Embryonic facial prominence (tissue), 1 donor: ENCODE measurements around the gene OR10A6.

ENCODE experiments used
- DNase-seq: peaks from one replicate; pipeline ENCODE4 v3.0.0-alpha.2; 2016; ENCODE audit errors: extremely low spot score

Gene OR10A6

DNA sequence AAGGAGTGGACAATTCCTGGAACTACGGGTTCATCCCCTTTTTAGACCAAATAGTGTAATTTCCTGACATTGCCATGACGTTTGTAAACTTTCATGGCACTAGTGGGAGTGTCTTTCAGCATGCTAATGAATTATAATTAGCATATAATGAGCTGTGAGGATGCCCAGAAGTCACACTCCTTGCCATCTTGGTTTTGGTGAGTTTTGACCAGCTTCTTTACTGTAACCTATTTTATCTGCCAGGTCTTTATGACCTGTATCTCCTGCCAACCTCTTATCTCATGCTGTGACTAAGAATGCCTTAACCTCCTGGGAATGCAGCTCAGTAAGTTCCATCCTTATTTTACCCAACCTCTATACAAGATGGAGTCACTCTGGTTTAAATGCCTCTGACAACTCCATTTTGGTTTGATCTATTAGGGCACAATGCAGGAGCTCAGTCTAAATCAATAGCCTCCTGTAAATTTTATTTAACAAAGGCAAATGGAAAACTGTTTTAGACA is 20.7 kb downstream of the OR10A6 start:
- DNase-seq = no peak

DNA sequence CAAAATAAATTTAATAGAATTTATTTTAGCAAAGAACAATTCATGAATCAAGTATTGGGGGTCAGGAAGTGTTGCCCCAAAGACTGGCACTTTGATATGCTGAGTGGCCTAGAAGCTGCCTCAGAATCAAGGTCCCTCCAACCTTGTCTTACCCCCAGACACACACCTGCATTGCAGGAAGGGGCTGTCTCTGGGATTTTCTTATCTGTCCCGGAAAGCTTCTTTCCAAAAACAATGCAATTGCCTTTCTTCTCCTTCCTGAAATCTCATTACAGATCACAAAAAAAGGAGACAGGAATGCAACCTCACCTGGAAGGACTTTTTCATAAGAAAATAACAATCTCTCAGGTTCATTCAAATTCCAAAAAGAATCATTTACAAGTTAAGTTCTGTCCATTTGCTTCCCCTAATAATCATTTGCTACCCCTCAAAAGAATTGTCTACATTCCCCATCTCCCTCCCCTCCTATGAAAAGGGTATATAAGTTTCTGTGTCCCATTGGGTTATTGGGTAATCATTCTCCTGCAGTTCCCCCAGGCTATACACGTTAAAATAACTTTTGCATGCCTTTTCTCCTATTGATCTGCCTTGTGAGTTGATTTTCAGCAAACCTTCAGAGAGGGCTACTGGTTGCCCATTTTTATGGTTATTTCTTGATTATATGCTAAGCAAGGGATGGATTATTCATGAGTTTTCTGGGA is 21.3 kb downstream of the OR10A6 start:
- no peak for DNase-seq

DNA sequence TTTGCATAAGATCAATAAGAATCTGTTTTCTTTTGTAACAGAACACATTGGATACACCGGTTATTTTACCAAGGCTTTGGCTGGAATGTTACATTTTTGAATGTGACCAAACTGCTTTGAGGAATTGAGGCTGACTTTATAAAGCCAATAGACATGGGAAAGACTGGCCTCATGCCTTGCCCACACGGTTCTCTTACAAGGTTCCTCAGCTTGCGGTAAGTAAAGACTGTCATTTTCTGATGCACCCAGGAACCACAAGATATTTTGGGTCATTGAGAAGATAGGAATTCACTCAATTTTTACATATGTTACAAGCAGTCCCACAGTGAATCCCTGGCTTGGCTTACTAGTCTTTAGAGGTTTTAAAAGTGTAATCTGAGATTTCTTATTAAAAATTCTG is 23.9 kb downstream of the OR10A6 start:
- no peak for DNase-seq

DNA sequence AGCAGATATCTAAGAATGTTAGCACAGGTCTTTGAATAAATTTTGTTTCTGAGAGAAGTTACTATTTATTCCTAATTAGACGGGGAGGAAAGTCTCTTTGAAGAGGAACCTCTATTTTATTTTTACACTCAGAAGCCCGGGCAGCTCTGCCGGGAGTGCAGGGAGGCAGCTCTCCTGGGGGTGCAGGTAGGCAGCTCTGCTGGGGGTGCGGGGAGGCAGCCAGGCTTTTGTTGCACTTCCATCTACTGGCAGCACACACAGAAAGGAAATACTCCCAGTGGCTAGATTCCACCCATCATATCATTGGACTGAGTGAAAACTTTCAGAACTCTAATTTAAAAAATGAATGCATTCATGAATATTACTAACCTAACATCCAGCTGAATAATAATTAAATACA is 24.6 kb downstream of the OR10A6 start:
- no peak for DNase-seq

DNA sequence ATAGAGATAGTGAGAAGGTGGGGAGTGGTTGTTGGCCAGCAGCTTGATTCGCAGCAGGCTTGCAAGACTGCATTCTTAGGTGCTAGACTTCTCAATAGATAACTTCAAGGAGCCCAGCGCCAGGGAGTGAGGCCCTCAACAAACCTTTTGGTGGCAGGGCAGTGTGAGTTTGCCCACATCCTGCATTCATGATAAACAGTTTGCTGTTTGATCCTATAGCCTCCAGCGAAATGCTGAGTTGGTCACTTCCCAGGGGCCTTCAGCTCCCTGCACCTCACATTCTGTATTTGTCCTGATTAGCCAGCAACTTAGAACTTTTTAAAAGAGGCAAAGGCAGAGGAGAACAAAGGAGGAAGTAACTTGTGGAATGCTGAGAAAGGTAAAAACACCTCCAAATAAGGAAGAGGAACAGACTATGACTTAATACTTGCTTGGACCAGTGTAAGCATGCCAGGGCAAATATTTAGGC is 25.1 kb downstream of the OR10A6 start:
- DNase-seq = no peak

DNA sequence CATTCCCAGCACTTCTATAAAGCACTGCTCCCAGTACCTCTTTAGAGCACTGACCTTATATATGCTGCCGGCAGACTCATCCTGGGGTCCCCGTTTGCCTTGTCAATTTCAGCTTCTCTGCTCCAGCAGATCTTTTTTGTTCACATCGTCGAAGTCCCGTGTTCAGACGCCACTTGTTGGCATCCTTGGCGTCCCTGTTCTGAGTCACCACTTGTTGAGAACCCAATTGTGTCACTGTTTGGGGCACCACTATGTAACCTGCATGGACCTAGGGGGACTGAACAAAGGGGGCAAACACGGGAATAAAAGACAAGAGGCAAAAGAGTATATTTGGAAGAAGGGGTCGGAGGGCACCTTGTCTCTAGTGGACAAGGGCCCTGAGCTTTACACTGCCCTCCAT is 25.5 kb downstream of the OR10A6 start:
- DNase-seq = no peak

DNA sequence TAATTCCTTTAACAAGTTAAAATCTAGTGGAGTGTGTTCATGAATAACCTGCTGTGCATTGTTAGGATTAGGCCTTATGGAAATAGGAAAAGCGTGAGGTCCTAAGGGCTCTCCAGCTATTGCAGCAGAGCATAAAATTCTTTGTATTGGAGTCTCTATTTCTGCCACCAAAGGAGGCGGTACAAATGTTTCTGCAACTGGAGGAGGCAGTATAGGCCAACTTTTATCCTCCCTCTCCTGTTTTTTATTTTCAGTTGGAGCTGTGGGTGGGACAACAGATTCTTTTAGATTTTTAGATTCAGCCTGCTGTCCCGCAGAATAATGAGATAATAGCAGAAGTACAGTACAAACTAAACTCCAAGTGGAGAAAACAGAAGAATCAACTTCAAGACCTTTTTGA is 26.2 kb downstream of the OR10A6 start:
- no peak for DNase-seq

DNA sequence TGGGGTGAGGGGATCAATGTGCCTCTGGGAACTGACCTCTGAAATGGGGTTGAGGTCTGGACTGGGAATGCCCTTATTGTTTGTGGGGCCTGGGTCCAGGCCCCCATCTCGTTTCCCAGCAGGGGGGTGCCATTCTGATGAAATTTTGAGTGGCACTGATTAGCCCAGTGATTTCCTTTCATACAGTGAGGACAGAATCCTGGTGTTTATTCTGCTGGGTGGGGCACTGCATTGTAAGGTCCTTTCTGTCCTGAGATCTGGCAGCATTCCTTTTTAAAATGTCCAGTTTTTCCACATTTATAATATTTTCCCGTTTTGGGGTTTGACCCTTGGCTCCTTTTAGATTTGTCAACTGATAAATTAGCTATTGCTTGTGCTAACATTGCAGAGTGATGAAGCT is 27.1 kb downstream of the OR10A6 start:
- no peak for DNase-seq

DNA sequence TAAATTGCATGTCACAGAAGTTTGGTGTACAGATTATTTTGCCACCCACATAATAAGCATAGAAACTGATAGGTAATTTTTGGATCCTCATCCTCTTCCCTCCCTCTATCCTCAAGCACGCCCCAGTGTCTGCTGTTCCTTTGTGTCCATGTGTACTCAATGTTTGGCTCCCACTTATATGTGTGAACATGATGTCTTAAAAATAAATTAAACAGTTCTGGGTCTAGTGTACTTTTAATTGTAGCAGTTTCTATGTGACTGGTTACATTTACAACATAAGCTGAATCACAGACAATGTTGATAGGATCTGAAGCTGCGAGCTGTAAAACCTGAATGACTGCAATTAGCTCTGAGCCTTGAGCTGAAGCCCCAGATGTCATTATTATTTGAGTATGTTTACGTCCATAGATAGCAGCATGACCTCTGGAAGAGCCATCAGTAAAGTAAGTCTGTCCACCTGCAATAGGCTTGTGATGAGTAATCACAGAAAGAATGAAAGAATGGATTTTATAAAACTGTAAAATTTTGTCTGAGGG is 29.7 kb downstream of the OR10A6 start:
- no peak for DNase-seq

DNA sequence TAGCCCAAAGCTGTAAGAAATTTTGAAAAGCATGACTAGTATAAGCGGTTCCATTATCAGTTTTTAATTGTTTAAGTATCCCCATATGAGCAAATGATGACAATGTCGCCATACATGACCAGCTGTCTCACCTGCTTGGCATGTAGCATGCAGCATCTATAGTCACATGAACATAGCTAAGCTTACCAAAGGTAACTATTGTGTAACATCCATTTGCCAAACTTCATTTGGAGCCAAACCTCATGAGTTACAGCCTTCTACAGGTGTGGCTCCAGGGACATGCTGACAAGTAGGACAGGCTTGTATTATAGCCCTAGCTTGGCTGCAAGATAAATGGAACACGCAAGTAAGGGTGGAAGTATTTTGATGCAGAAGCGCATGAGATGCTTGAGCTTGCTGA is 30.4 kb downstream of the OR10A6 start:
- no peak for DNase-seq

DNA sequence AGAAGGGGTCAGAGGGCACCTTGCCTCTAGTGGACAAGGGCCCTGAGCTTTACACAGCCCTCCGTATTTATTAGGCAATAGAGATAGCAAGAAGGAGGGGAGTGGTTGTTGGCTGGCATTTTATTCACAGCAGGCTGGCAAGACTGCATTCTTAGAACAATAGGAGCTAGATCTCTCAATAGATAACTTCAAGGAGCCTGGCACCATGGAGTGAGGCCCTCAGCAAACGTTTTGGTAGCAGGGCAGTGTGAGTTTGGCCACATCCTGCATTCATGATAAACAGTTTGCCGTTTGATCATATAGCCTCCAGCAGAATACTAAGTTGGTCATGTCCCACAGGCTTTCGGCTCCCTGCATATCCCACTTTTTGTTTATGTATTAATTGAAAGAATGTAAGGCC is 31.6 kb downstream of the OR10A6 start:
- DNase-seq = no peak

DNA sequence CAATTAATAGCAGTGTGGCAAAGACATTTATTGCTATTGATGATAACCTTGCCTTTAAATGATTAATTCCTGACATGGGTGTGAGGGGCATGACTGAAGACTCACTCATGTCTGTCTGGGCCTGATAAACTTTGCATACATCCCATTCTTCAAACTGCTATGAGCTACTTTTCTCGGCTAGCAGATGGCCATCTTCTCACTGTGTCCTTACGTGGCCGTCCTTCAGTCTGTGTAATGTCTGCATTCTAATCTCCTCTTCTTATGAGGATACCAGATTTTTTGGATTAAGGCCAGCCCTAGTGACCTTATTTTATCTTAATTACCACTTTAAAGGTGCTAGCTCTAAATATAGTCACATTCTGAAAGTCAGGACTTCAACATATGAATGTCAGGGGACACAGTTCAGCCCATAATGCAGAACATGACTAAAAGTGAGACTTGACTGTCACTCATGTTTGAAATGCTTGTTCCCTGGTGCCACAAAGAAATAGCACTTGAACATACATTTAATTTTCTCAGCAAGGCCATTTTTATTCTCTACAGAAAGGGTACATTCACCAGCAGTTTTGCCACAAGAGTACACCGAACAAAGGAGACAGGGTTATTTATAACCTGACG is 32.3 kb downstream of the OR10A6 start:
- no peak for DNase-seq

DNA sequence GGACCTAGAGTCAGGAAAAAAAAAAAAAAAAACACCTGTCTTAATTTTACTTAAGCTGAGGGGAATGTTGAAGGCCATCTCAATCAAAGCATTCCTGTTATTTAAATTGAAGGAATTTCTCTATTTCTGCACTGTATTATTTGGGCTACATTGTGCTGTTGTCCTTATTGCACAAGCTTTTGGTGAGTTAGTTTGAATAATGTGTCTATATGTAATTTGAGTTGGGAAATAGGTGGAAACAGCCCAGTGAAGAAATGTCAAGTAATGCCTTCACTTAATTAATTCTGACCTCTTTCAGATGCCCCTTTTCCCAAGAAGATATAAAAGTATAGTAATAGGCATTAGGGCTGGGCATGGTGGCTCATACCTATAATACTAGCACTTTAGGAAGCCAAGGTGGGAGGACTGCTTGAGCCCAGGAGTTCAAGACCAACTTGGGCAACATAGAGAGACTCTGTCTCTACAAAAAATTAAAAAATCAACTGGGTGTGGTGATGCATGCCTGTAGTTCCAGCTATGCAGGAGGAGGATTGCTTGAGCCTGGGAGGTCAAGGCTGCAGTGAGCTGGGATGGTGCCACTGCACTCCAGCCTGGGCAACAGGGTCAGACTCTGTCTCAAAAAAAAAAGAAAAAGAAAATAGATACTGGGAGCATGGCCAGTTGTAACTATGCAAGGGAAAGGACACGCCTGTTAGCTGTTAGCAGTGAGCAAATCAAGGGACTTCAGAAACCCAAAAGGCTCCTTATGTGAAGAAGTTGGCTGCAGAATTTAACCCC is 34.9 kb downstream of the OR10A6 start:
- no peak for DNase-seq

DNA sequence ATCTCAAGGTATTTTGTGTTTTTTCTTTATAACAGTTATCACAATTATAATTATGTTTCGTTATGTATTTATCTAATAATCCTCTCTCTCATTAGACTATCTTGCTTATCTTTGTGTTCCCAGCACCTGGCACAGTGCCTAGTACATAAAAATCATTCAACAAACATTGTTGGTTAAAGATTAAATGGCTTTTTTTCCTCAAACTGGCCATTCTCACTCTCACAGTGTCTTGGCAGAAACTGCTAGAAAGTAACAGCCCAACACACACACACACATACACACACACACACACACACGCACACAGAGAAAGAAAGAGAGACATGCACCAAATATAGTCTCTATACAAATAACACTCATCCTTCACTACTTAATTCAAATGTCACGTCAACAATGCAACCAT is 36.8 kb downstream of the OR10A6 start:
- no peak for DNase-seq

DNA sequence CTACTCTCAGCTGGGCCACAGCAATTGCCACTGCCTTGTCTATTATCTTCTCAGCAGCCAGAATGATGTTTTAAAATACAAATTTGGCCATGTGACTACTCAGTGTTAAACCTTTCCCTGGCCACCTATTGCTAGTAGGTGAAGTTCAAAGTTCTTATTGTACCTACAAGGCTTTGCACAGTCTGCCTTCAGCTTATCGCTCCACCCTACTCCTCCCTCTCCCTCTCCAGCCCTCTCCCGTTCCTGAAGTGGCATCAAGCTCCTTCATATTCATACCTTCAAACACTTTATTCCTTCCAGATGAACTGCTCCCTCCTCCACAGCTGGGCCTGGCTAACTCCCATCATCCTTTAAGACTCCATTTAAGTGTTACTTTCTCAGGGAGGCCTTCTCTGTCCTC is 37.3 kb downstream of the OR10A6 start:
- no peak for DNase-seq

DNA sequence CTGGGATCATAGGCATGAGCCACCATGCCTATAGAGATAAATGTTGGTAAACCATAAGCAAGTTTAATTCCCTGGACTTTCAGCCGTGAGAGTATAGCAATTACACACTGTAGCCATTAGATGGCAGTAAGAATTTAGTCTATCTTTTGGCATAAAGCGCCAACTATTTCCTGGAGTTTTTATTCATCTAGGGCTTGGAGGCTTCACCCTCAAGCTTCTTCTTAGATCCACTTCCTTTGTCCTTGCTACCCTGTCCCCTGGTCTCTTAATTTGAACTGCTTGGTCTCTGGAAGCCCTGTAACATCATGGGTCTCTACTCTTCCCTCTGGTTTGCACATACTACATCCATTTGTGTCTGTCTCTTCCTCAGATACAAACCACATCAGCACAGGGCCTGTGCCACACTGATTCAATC is 38.2 kb downstream of the OR10A6 start:
- peak; percentile 55 for DNase-seq

DNA sequence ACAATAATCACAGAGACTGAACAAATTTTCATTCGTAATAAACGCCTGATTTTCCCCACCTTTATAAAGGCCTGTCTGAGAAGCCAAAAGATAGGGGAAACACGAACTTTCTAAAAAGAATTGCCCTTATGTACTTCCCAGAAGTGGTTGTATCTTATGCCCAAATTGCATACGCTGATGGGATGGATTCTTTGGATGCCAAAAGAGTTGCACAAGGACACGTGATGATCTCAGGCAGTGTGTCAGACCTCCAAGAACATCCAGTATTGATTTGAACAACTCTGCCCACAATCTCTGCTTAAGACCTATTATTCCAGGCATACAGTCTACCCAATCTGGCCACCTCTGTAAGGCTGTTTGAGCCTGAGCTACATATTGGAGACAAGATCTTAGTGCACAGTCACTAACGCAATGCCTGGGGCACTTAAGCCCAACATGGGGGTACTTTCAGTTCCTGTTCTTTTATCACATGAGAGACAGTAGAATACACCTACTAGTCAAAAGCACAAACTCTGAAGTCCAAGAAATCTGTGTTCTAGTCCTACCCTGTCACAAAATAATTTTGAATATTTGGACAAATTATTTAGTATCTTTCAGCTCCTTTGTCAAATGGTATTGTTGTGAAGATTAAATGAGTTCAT is 38.9 kb downstream of the OR10A6 start:
- DNase-seq = no peak

DNA sequence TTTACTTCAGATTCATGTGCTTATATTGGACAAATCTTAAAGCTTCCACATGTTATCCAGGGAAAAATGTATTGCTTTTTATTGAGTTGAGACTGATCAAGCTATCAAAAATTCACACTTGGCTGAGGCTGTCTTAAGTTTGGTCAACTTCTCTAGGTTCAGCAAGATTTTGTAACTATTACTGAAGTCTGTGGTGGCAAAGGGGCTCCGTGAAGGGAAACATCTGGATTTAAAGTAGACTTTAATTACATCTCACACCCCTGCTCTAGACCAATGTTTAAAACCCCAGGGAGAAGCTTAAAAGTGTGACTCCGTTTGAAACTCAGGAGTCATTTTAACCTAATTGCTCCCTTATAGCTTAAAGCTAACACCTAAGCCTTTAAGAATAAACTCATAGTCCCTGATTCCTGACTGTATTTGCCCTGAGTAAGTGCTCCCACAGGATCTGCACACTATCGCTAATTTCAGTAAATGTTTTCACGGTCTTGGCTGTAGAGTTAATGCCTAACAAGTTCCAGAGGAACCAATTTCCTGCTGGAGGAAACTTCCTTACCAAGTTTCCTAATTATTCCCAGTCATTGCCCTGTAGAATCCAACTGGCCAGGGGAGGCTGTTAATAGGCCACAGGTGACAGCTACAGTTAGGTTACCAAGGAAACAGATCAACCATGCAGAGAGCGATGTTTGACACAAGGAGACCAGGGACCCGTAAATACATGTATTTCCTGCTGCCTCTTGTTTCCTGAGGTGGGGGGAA is 40.5 kb downstream of the OR10A6 start:
- DNase-seq = peak; percentile 35

DNA sequence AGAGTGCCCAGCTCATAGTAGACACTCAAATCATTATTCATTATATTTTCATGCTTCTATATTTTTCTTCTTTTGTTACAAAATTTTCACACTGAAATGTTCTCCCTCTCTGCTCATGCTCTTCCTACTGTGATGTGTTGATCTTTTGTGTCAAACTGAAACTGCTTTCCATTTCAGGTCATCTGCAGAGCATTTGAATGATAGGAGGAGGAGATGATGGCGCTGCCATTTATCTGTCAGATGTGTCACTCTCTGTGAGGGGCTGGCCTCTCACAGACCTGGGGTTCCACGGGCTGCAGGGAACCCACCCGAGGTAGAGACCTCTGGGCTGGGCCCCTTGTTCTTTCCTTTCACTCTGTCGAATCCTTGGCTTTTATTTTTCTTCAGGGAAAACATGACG is 41.1 kb downstream of the OR10A6 start:
- DNase-seq = no peak

DNA sequence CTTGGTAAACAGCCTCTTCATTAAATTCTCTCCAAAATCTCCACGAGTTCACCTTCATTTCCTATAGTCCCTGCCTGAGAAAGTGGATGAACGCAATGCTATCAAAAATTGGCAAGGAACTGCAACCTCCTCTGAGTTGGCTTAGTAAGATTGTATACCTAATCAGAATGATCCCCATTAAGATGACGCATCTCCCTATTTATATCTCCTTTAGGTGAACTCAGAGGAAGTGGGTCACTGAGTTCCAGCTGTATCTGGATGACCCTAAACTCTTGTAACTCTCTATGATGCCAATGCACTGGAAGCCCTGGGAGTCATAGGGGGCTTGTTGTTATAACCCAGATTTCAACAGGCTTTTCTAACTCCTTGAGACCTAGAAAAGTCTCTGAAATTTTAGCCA is 48.2 kb downstream of the OR10A6 start:
- no peak for DNase-seq
